Upper lobe of left lung (tissue), 6 donors: Measurements from ENCODE around the gene JAM3. TPM values are rescaled to one million over a fixed set of nuclear protein-coding genes. Genes with fewer than 3 reads are reported as not detected.

Experiments used
- ATAC-seq, 2 donors: fragments of 200-7000 bp; cut with Tn5 transposase; one replicate each; pipeline ENCODE4 v1.9.1; 2022; ENCODE audit warnings: mild to moderate bottlenecking in 2 of 2, moderate library complexity in 2 of 2; ENCODE audit not compliant: low FRiP score in 2 of 2
- DNase-seq, 2 donors: peaks; one replicate each; pipeline ENCODE4 v3.0.0-alpha.2; 2019 to 2020
- H3K27ac ChIP-seq, 4 donors: fragments of 200-600 bp; sonication (generic); one replicate each; pipeline ENCODE4 v1.5.1; 2016 to 2019
- H3K27me3 ChIP-seq, 4 donors: fragments of 200-600 bp; sonication (generic); one replicate each; pipeline ENCODE4 v1.5.1; 2017 to 2019
- H3K36me3 ChIP-seq, 4 donors: fragments of 200-600 bp; sonication (generic); one replicate each; pipeline ENCODE4 v1.5.1; 2016 to 2019
- H3K4me1 ChIP-seq, 4 donors: fragments of 200-600 bp; sonication (generic); one replicate each; pipeline ENCODE4 v1.5.1; 2018 to 2019
- H3K4me3 ChIP-seq, 4 donors: fragments of 200-600 bp; sonication (generic); one replicate each; pipeline ENCODE4 v1.5.1; 2017 to 2019; ENCODE audit warnings: mild to moderate bottlenecking in 2 of 4, moderate library complexity in 1 of 4
- H3K9me3 ChIP-seq, 4 donors: fragments of 200-600 bp; sonication (generic); one replicate each; pipeline ENCODE4 v1.5.1; 2018 to 2019
- CTCF ChIP-seq, 6 experiments: fragments of 450-650 bp in 4 of 6; fragments of 200-600 bp in 2 of 6; sonication (generic) in 2 of 6; IDR thresholded peaks; one replicate each; pipeline ENCODE4 v1.5.1; 2016 to 2019; ENCODE audit warnings: antibody characterized with exemption in 6 of 6
- EP300 ChIP-seq, 4 donors: sonication (generic); formaldehyde crosslinking; IDR thresholded peaks; one replicate each; pipeline ENCODE4 v1.5.1; 2017; ENCODE audit warnings: antibody characterized with exemption in 4 of 4, control low read depth in 2 of 4
- POLR2A ChIP-seq, 4 donors: fragments of 450-650 bp; IDR thresholded peaks; one replicate each; pipeline ENCODE4 v1.5.1; 2016 to 2017; ENCODE audit warnings: antibody characterized with exemption in 4 of 4, mild to moderate bottlenecking in 2 of 4
- POLR2AphosphoS5 ChIP-seq, 2 donors: sonication (generic); formaldehyde crosslinking; IDR thresholded peaks; one replicate each; pipeline ENCODE4 v1.5.1; 2017; ENCODE audit warnings: antibody characterized with exemption in 2 of 2
- WGBS, 2 donors: methylation state at CpG; one replicate each; pipeline ENCODE4 v1.1.5; 2017 to 2018; 5-methylcytosine and 5-hydroxymethylcytosine counted together
- total RNA-seq, 6 donors: library from RNA; depleted of rRNA in 4 of 6; stranded (reverse); fragments of >200 nt in 4 of 6; gene quantifications; one replicate each; pipeline versions ENCODE4 v1.1.0 to v1.2.1, GENCODE V29; 2016 to 2021
- donor health status: DM: no; HTN: no; CAD: no; lungs with moderate emphysema.
- donor health status: DM: no; HTN: yes; CAD: no; lungs with severe emphysema.

Gene JAM3
- total RNA-seq, 6 donors from 2014 or later, result 8.4 to 36.6 (median 18.6) TPM

- H3K4me3 ChIP-seq, result no peak overlapping the region
- 94 to 97% methylated on average over 9 of the region's 9 CpGs for WGBS, 2 donors
- ATAC-seq (no peak), DNase-seq (no peak)
- H3K27ac ChIP-seq, result no peak overlapping the region
- no peaks in the 10 kb centered on the region for H3K27me3 ChIP-seq
- TF ChIP-seq POLR2A (IDR thresholded peaks at IDR 0.05), result no peak
- TF ChIP-seq CTCF (IDR thresholded peaks at IDR 0.05), result no peak
- no peak for TF ChIP-seq POLR2AphosphoS5 (IDR thresholded peaks at IDR 0.05)
- TF ChIP-seq EP300 (IDR thresholded peaks at IDR 0.05), result no peak
- H3K4me1 ChIP-seq, result no peaks in the 10 kb centered on the region
- peaks cover 5 to 54% (median 27%) of the 10 kb centered on the region in 4 donors for H3K36me3 ChIP-seq
- H3K9me3 ChIP-seq, result no peaks in the 10 kb centered on the region
Measured at GRCh38 chr11:134199531-134199930, 130.7 kb downstream of the JAM3 start.

GRCh38 chr11:134200688-134201087 is 131.8 kb downstream of the JAM3 start:
- peaks cover 5 to 60% (median 34%) of the 10 kb centered on the region in 4 donors for H3K36me3 ChIP-seq
- no peak for TF ChIP-seq POLR2A (IDR thresholded peaks at IDR 0.05)
- no peak for TF ChIP-seq EP300 (IDR thresholded peaks at IDR 0.05)
- no peak for TF ChIP-seq POLR2AphosphoS5 (IDR thresholded peaks at IDR 0.05)
- TF ChIP-seq CTCF (IDR thresholded peaks at IDR 0.05), result no peak
- no peaks in the 10 kb centered on the region for H3K27me3 ChIP-seq
- no peaks in the 10 kb centered on the region for H3K9me3 ChIP-seq
- H3K4me3 ChIP-seq, result no peak overlapping the region
- H3K27ac ChIP-seq, result no peak overlapping the region
- 94 to 96% methylated on average over 6 of the region's 6 CpGs for WGBS, 2 donors
- DNase-seq (no peak), ATAC-seq (no peak)
- no peaks in the 10 kb centered on the region for H3K4me1 ChIP-seq

Other genes starting within 250 kb of the JAM3 start
- gene SPATA19, start 223.6 kb upstream of the JAM3 start, total RNA-seq, result not detected
- 10 to 100 TPM in 2 of 6 donors, 1 to 10 TPM in 4; 1.6 to 13.6 (median 5.3) TPM for gene IGSF9B, start 112.1 kb upstream of the JAM3 start, total RNA-seq
- gene NCAPD3, start 154.9 kb downstream of the JAM3 start, total RNA-seq, result 10 to 100 TPM in 5 of 6 donors, 1 to 10 TPM in 1; 9.9 to 32.5 (median 15.8) TPM
- 10 to 100 TPM; 27.2 to 42.6 (median 35.8) TPM for gene VPS26B, start 155.6 kb downstream of the JAM3 start, total RNA-seq
- 10 to 100 TPM; 23.2 to 39.8 (median 34.2) TPM for gene THYN1, start 184.3 kb downstream of the JAM3 start, total RNA-seq
- 10 to 100 TPM; 27.7 to 64.4 (median 36.9) TPM for gene ACAD8, start 184.5 kb downstream of the JAM3 start, total RNA-seq
- 1 to 10 TPM in 2 of 6 donors, under 1 TPM in 2, not detected in 2; 0.17 to 1.3 (median 1.0) TPM for gene GLB1L3, start 207.3 kb downstream of the JAM3 start, total RNA-seq